GM12878 (cell line): ENCODE measurements around the gene PITPNC1.

Source experiments
- CEBPB ChIP-seq, 2 experiments: fragments of 150-350 bp in 1 of 2; IDR thresholded peaks; 2 replicates each; pipeline ENCODE4 v1.6.1; 2012 to 2014; ENCODE audit warnings: low read depth in 2 of 2, low read length in 2 of 2, borderline replicate concordance in 1 of 2, inconsistent platforms in 1 of 2
- EZH2 ChIP-seq: IDR thresholded peaks from 2 replicates; pipeline ENCODE4 v1.6.1; 2012; ENCODE audit warnings: low read depth, mild to moderate bottlenecking, control low read depth, inconsistent platforms, low read length, borderline replicate concordance; ENCODE audit not compliant: control insufficient read depth
- JUNB ChIP-seq: IDR thresholded peaks from 2 replicates; pipeline ENCODE4 v1.6.1; 2016; ENCODE audit warnings: antibody characterized with exemption, mild to moderate bottlenecking
- LARP7 ChIP-seq: fragments of 450-650 bp; IDR thresholded peaks from 2 replicates; pipeline ENCODE4 v1.6.1; 2017; ENCODE audit warnings: mild to moderate bottlenecking
- POLR2A ChIP-seq: IDR thresholded peaks from 2 replicates; pipeline ENCODE4 v1.6.1; 2011; ENCODE audit warnings: low read depth, mild to moderate bottlenecking, low read length
- POLR2AphosphoS5 ChIP-seq: IDR thresholded peaks from 2 replicates; pipeline ENCODE4 v1.6.1; 2011; ENCODE audit warnings: mild to moderate bottlenecking, low read length, inconsistent platforms
- RAD21 ChIP-seq: IDR thresholded peaks from 2 replicates; pipeline ENCODE4 v1.6.1; 2011; ENCODE audit warnings: mild to moderate bottlenecking, low read depth, low read length, moderate library complexity; ENCODE audit not compliant: insufficient read depth
- TF ChIP-seq, protein P1 (sequence below), 3 experiments: IDR thresholded peaks in 2 of 3; conservative IDR thresholded peaks in 1 of 3; 2 replicates each; pipeline ENCODE4 v1.5.1; 2011; ENCODE audit warnings: low read depth in 3 of 3, low read length in 3 of 3, mild to moderate bottlenecking in 3 of 3, control low read depth in 2 of 3, moderate library complexity in 2 of 3, inconsistent platforms in 1 of 3, mixed read lengths in 1 of 3; ENCODE audit not compliant: control insufficient read depth in 2 of 3, insufficient read depth in 1 of 3; ENCODE audit errors: extremely low read depth in 1 of 3
- TF ChIP-seq, protein P2 (sequence below): IDR thresholded peaks from 2 replicates; pipeline ENCODE4 v1.6.1; 2011; ENCODE audit warnings: low read depth, mild to moderate bottlenecking, low read length, moderate library complexity, borderline replicate concordance; ENCODE audit errors: extremely low read depth

DNA sequence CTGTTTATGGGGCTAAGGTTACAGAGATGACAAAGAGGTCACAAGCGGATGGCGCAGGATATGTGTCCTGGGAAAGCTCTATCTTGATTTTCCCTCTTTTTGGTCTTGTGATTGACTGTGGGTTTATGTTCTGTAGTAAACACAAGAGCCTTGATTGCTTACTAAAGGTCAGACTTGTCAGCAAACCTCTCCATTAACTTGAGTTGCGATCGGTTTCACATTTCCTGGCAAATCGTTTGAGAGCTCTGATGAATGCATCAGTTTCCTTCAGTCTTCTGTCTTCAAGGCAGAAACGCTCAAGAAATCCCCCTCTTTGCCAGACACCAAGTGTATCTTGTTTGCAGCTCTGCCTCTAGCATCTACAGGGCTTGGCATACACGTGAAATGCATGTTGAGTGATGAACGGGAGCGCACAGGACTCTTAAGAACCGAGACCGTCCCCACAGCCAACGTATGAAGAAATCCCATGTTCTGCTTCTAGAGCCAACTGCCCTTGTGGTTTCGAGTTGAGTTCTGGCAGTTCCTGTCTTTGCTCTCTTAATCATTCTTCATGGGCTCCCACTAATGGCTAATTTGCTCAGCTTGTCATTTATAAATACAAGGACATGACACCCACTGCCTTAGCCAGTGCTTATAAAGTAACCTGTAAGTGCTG lies 143.3 kb downstream of the PITPNC1 start:
- TF ChIP-seq EZH2 (no peak), JUNB (no peak), POLR2A (no peak), CEBPB (IDR thresholded peaks at IDR 0.05; ENCODE audit: borderline replicate concordance in 1 of 2, low read depth in 2 of 2, low read length in 2 of 2) (no peak), LARP7 (no peak), RAD21 (no peak; the same call in 1 of the 2 replicates), POLR2AphosphoS5 (no peak)
- TF ChIP-seq, protein P1, sequence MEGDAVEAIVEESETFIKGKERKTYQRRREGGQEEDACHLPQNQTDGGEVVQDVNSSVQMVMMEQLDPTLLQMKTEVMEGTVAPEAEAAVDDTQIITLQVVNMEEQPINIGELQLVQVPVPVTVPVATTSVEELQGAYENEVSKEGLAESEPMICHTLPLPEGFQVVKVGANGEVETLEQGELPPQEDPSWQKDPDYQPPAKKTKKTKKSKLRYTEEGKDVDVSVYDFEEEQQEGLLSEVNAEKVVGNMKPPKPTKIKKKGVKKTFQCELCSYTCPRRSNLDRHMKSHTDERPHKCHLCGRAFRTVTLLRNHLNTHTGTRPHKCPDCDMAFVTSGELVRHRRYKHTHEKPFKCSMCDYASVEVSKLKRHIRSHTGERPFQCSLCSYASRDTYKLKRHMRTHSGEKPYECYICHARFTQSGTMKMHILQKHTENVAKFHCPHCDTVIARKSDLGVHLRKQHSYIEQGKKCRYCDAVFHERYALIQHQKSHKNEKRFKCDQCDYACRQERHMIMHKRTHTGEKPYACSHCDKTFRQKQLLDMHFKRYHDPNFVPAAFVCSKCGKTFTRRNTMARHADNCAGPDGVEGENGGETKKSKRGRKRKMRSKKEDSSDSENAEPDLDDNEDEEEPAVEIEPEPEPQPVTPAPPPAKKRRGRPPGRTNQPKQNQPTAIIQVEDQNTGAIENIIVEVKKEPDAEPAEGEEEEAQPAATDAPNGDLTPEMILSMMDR (IDR thresholded peaks at IDR 0.05 in 2 of 3, conservative IDR thresholded peaks at IDR 0.05 in 1 of 3; ENCODE audit: control insufficient read depth in 2 of 3, extremely low read depth in 1 of 3, insufficient read depth in 1 of 3, low read depth in 3 of 3, low read length in 3 of 3) = no peak
- TF ChIP-seq, protein P2, sequence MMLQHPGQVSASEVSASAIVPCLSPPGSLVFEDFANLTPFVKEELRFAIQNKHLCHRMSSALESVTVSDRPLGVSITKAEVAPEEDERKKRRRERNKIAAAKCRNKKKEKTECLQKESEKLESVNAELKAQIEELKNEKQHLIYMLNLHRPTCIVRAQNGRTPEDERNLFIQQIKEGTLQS = no peak
